ENCODE measurements around the gene MYEOV. TPM values are rescaled to one million over a fixed set of nuclear protein-coding genes. Genes with fewer than 3 reads are reported as not detected.

Gene MYEOV
- total and polyA plus RNA-seq, 9 of the 15 experiments (the other 6 are each of a cell fraction or from before 2014, with no cell fraction given) = 10.2 to 133 (median 32.2) TPM

- TF ChIP-seq POLR2AphosphoS5 (IDR thresholded peaks at IDR 0.05; ENCODE audit: control insufficient read depth, insufficient read depth, low read depth, low read length) (no peak), ZNF175 (CRISPR knock-in tag; IDR thresholded peaks at IDR 0.05; ENCODE audit: low read depth) (peak; percentile 74), L3MBTL2 (IDR thresholded peaks at IDR 0.05) (peak; percentile 61), ZFPM2 (CRISPR knock-in tag; IDR thresholded peaks at IDR 0.05) (no peak), CBFA2T2 (conservative IDR thresholded peaks at IDR 0.05) (no peak), ZNF354B (CRISPR knock-in tag; IDR thresholded peaks at IDR 0.05) (no peak), ETV5 (CRISPR knock-in tag; IDR thresholded peaks at IDR 0.05; ENCODE audit: low read depth) (peak; percentile 84), ZC3H4 (CRISPR knock-in tag; IDR thresholded peaks at IDR 0.05; ENCODE audit: borderline replicate concordance) (0 out of 2 replicates have a peak, but pooled peaks have one; percentile 13), NFYB (IDR thresholded peaks at IDR 0.05; ENCODE audit: extremely low read depth, insufficient read length) (no peak), PML (IDR thresholded peaks at IDR 0.05; ENCODE audit: low read length) (no peak), CBX1 (IDR thresholded peaks at IDR 0.05; ENCODE audit: low read depth) (peak; percentile 68), ZNF197 (CRISPR knock-in tag; IDR thresholded peaks at IDR 0.05; ENCODE audit: low read depth) (no peak), GATA2 (CRISPR knock-in tag; IDR thresholded peaks at IDR 0.05) (no peak), TCF15 (CRISPR knock-in tag; IDR thresholded peaks at IDR 0.05) (no peak), HDAC8 (tag; IDR thresholded peaks at IDR 0.05) (0 out of 2 replicates have a peak, but pooled peaks have one; percentile 5), ZNF780A (CRISPR knock-in tag; IDR thresholded peaks at IDR 0.05) (no peak), ZFX (CRISPR knock-in tag; IDR thresholded peaks at IDR 0.05) (peak; percentile 65), HDAC1 (IDR thresholded peaks at IDR 0.05) (peak in 1 of 2 experiments; percentile 17; a peak in 1 of 4 replicates), JUND (IDR thresholded peaks at IDR 0.05; ENCODE audit: borderline replicate concordance, low read depth, low read length) (peak; percentile 89), JUND (tag; IDR thresholded peaks at IDR 0.05; ENCODE audit: borderline replicate concordance, low read depth, low read length) (peak; percentile 78; the same call in 1 of the 3 replicates), GATAD2B (IDR thresholded peaks at IDR 0.05; ENCODE audit: borderline replicate concordance) (no peak), PPARD (CRISPR knock-in tag; IDR thresholded peaks at IDR 0.05) (no peak), ADNP (tag; IDR thresholded peaks at IDR 0.05) (no peak), ZFP1 (CRISPR knock-in tag; IDR thresholded peaks at IDR 0.05) (no peak), ERF (CRISPR knock-in tag; IDR thresholded peaks at IDR 0.05) (0 out of 2 replicates have a peak, but pooled peaks have one; percentile 23), CHD2 (IDR thresholded peaks at IDR 0.05; ENCODE audit: low read depth, low read length) (no peak), PREB (CRISPR knock-in tag; IDR thresholded peaks at IDR 0.05) (no peak)
- TF ChIP-seq, protein P1, sequence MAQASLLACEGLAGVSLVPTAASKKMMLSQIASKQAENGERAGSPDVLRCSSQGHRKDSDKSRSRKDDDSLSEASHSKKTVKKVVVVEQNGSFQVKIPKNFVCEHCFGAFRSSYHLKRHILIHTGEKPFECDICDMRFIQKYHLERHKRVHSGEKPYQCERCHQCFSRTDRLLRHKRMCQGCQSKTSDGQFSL (CRISPR knock-in tag; IDR thresholded peaks at IDR 0.05) = 0 out of 2 replicates have a peak, but pooled peaks have one; percentile 6
- TF ChIP-seq, protein P1 (tag; IDR thresholded peaks at IDR 0.05) = no peak
Observed at GRCh38 chr11:69298267-69299022, 4.5 kb downstream of the MYEOV start (continued).

Measured in K562 (cell line).